Measurements from ENCODE around the gene NNMT. TPM values are rescaled to one million over a fixed set of nuclear protein-coding genes. Genes with fewer than 3 reads are reported as not detected.

Gene NNMT
- total and polyA plus RNA-seq, 10 donors, result 131 to 324 (median 229) TPM

DNA sequence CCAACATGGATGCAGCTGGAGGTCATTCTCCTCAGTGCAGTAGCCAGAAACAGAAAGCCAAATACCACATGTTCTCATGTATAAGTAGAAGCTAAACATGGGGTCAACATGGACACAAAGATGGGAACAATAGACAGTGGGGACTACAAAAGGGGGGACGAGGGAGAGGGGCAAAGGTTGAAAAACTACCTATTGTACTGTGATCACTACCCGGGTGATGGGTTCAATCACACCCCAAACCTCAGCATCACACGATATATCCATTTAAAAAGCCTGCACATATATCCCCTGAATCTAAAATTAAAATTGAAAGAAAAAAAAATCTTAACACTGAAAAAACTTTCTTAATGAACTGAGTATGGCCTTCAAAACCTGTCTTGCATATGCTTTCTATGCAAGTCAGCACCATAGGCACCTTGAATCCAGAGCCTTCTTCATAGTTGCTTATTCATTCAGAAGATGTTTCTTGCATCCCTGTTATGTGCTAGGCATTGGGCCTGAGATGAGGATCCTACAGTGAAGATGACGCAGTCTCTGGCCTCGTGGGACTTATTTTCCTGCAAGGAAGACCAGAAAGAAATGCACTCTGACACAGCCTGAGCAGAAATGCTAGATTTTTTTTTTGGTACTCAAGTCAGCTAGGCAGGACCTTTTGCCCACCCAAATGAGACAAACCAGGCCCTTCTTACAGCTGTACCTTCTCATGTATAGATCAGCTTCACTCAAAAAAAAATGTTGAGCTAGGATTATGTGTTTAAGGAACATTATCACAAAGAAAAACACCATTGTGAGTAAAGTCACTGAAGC is 21.0 kb downstream of the NNMT start:
- H3K4me3 ChIP-seq, result no peak overlapping the region
- peaks cover 0 to 19% (median 0%) of the 10 kb centered on the region in 7 donors for H3K27me3 ChIP-seq (replicated peaks in 1 of 7)
- no peak for TF ChIP-seq POLR2AphosphoS5 (IDR thresholded peaks at IDR 0.05)
- TF ChIP-seq POLR2A (IDR thresholded peaks at IDR 0.05), result no peak
- TF ChIP-seq, protein P1, sequence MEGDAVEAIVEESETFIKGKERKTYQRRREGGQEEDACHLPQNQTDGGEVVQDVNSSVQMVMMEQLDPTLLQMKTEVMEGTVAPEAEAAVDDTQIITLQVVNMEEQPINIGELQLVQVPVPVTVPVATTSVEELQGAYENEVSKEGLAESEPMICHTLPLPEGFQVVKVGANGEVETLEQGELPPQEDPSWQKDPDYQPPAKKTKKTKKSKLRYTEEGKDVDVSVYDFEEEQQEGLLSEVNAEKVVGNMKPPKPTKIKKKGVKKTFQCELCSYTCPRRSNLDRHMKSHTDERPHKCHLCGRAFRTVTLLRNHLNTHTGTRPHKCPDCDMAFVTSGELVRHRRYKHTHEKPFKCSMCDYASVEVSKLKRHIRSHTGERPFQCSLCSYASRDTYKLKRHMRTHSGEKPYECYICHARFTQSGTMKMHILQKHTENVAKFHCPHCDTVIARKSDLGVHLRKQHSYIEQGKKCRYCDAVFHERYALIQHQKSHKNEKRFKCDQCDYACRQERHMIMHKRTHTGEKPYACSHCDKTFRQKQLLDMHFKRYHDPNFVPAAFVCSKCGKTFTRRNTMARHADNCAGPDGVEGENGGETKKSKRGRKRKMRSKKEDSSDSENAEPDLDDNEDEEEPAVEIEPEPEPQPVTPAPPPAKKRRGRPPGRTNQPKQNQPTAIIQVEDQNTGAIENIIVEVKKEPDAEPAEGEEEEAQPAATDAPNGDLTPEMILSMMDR (IDR thresholded peaks at IDR 0.05 in 8 of 11, conservative IDR thresholded peaks at IDR 0.05 in 3 of 11), result no peak
- intact Hi-C loops (cut with DNase I; ENCODE audit: low total_unique reads), result no loop called here
- H3K9me3 ChIP-seq, result no peaks in the 10 kb centered on the region
- DNase-seq, result no peak
- WGBS, 5 donors, result 79 to 93% (median 85%) methylated on average over 5 of the region's 5 CpGs
- H3K27ac ChIP-seq, result peak overlapping the region in 7 of 8 donors; percentile 48 to 77 (median 61)
- peaks cover 0 to 29% (median 5%) of the 10 kb centered on the region in 6 donors for H3K36me3 ChIP-seq
- H3K4me1 ChIP-seq, result peaks cover 3 to 63% (median 27%) of the 10 kb centered on the region in 6 donors

DNA sequence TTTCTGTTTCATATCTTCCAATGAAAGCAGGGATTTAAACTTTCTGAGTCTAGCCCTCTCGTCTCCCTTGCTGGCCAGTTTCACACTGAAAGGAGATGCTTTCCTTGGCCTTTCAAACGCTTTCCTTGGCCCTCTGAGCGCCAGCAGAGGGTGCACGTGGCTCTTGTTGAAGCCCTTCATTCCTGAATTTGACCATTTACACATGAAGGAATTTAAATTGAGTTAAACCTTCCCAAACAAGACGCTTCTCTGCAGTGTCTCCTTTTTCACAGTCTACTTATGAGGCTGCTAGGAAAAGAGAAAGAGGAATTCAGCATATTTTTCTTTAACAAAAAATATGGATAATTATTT is 21.6 kb downstream of the NNMT start:
- TF ChIP-seq POLR2AphosphoS5 (IDR thresholded peaks at IDR 0.05) (peak in 1 of 3 donors; percentile 52), POLR2A (IDR thresholded peaks at IDR 0.05) (no peak)
- TF ChIP-seq, protein P1 (IDR thresholded peaks at IDR 0.05 in 8 of 11, conservative IDR thresholded peaks at IDR 0.05 in 3 of 11), result peak in 1 of 11 experiments; percentile 16
- intact Hi-C loops (cut with DNase I; ENCODE audit: low total_unique reads), result no loop called here
- peak overlapping the region in 7 of 8 donors; percentile 48 to 77 (median 61) for H3K27ac ChIP-seq
- WGBS, 5 donors, result 39 to 53% (median 44%) methylated on average over 5 of the region's 5 CpGs
- no peak overlapping the region for H3K4me3 ChIP-seq
- H3K27me3 ChIP-seq (replicated peaks in 1 of 7), result peaks cover 0 to 13% (median 0%) of the 10 kb centered on the region in 7 donors
- peaks cover 0 to 23% (median 5%) of the 10 kb centered on the region in 6 donors for H3K36me3 ChIP-seq
- H3K4me1 ChIP-seq, result peaks cover 3 to 62% (median 24%) of the 10 kb centered on the region in 6 donors
- H3K9me3 ChIP-seq, result no peaks in the 10 kb centered on the region
- DNase-seq, result no peak

DNA sequence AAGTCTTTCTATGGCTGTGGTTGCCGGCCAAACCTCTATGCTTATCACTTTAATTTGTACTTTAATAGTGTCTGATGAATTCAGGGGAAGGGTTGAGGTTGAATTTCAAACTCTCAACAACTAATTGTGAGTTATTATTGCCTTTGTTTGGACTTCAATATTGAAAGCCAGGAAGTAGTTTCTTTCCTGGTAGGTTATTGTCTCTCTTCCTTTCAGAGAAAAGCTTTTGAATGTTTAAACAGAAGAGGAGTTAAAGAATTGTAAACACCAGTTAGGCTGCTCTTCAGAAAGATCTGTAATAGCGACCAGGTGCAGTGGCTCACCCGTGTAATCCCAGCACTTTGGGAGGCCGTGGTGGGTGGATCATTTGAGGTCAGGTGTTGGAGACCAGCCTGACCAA is 22.2 kb downstream of the NNMT start:
- 47 to 61% (median 54%) methylated on average over 4 of the region's 4 CpGs for WGBS, 5 donors
- H3K27me3 ChIP-seq (replicated peaks in 1 of 7), result peaks cover 0 to 9% (median 0%) of the 10 kb centered on the region in 7 donors
- intact Hi-C loops (cut with DNase I; ENCODE audit: low total_unique reads), result no loop called here
- H3K9me3 ChIP-seq, result no peaks in the 10 kb centered on the region
- H3K36me3 ChIP-seq, result peaks cover 0 to 17% (median 5%) of the 10 kb centered on the region in 6 donors
- peaks cover 3 to 62% (median 22%) of the 10 kb centered on the region in 6 donors for H3K4me1 ChIP-seq
- DNase-seq, result no peak
- peak overlapping the region in 3 of 8 donors; percentile 15 to 35 (median 33) for H3K4me3 ChIP-seq
- TF ChIP-seq, protein P1 (IDR thresholded peaks at IDR 0.05 in 8 of 11, conservative IDR thresholded peaks at IDR 0.05 in 3 of 11), result no peak
- TF ChIP-seq POLR2AphosphoS5 (IDR thresholded peaks at IDR 0.05) (peak in 1 of 3 donors; percentile 36), POLR2A (IDR thresholded peaks at IDR 0.05) (no peak)
- H3K27ac ChIP-seq, result peak overlapping the region in 7 of 8 donors; percentile 48 to 77 (median 61)

DNA sequence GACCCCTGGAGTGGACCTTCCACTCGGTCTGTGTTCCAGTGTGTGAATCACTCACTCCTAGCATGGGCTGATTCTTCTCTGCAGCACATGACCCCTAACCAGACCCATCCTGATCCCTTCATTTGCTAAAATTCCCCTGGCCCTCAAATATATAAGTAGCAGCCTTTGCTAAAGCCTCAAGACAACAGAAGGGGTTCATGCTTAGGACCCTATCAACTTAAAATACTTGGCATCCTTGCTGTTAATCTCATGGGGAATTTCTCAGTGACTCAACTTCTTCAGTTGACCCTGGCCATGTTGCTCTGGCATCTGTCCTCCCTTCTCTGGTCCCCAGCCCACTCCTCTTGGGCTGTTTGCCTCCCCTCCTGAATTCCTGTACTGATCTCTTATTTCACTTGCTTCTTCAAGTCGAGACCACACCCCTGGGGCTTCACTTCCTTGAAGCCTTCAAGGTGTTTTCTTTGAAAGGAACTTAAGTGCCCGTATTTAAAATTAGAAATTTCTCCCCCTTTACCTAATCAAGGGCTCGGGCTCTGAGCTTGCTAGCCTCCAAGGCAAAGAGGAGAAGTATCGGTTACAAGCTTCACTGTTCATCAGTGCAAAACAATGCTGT is 23.6 kb downstream of the NNMT start:
- H3K27ac ChIP-seq, result peak overlapping the region in 5 of 8 donors; percentile 0 to 77 (median 61)
- H3K27me3 ChIP-seq (replicated peaks in 1 of 7), result peaks cover 0 to 9% (median 0%) of the 10 kb centered on the region in 7 donors
- peak overlapping the region in 4 of 8 donors; percentile 4 to 50 (median 22) for H3K4me3 ChIP-seq
- DNase-seq, result no peak
- WGBS, 5 donors, result 42 to 57% (median 50%) methylated on average over 5 of the region's 5 CpGs
- peaks cover 3 to 62% (median 22%) of the 10 kb centered on the region in 6 donors for H3K4me1 ChIP-seq
- intact Hi-C loops (cut with DNase I; ENCODE audit: low total_unique reads), result no loop called here
- H3K9me3 ChIP-seq, result peaks cover 0 to 6% (median 0%) of the 10 kb centered on the region in 8 donors
- TF ChIP-seq, protein P1 (IDR thresholded peaks at IDR 0.05 in 8 of 11, conservative IDR thresholded peaks at IDR 0.05 in 3 of 11), result no peak
- no peak for TF ChIP-seq POLR2A (IDR thresholded peaks at IDR 0.05)
- TF ChIP-seq POLR2AphosphoS5 (IDR thresholded peaks at IDR 0.05), result no peak
- H3K36me3 ChIP-seq, result peaks cover 0 to 5% (median 0%) of the 10 kb centered on the region in 6 donors

Measured in spleen (tissue), 11 donors.